IMR-90 (cell line): ENCODE measurements around the gene SNAP25.

Source experiments
- ELK1 ChIP-seq: fragments of 150-350 bp; IDR thresholded peaks from 2 replicates; pipeline ENCODE4 v1.6.1; 2016; ENCODE audit warnings: low read depth, mild to moderate bottlenecking, low read length, moderate library complexity, borderline replicate concordance
- FOS ChIP-seq: fragments of 150-350 bp; IDR thresholded peaks from 2 replicates; pipeline ENCODE4 v1.6.1; 2016; ENCODE audit warnings: low read depth, low read length
- NFE2L2 ChIP-seq: fragments of 150-350 bp; IDR thresholded peaks from 2 replicates; pipeline ENCODE4 v1.6.1; 2016; ENCODE audit warnings: low read depth, mild to moderate bottlenecking, low read length
- POLR2A ChIP-seq: IDR thresholded peaks from 2 replicates; pipeline ENCODE4 v1.6.1; 2012; ENCODE audit warnings: mild to moderate bottlenecking, low read depth, low read length
- USF2 ChIP-seq: fragments of 150-350 bp; IDR thresholded peaks from 2 replicates; pipeline ENCODE4 v1.6.1; 2017; ENCODE audit warnings: mild to moderate bottlenecking, antibody characterized with exemption, low read length, low read depth
- TF ChIP-seq, protein P1 (sequence below): conservative IDR thresholded peaks from 2 replicates; pipeline ENCODE4 v1.5.1; 2012; ENCODE audit warnings: mild to moderate bottlenecking, low read depth, low read length, improper control_type of control experiment

DNA sequence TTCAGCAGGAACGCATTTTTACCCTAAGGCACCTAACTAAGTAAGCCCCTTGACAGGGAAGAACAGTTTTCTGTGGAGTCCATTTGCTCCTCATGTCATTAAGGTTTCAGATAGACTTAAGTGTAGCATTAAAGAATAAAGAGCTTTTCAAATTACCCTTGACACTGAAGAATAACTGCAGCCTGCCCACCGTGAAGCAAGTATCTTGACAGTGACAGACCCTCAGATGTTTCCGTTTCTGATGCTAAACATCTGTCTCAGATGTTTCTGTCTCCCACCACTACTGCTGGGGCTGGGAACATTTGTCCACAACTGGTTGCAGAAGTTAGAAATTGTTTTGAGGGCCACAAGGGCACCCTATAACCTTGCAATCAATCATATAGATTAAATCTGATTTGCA, 50.0 kb downstream of the SNAP25 start:
- TF ChIP-seq, protein P1, sequence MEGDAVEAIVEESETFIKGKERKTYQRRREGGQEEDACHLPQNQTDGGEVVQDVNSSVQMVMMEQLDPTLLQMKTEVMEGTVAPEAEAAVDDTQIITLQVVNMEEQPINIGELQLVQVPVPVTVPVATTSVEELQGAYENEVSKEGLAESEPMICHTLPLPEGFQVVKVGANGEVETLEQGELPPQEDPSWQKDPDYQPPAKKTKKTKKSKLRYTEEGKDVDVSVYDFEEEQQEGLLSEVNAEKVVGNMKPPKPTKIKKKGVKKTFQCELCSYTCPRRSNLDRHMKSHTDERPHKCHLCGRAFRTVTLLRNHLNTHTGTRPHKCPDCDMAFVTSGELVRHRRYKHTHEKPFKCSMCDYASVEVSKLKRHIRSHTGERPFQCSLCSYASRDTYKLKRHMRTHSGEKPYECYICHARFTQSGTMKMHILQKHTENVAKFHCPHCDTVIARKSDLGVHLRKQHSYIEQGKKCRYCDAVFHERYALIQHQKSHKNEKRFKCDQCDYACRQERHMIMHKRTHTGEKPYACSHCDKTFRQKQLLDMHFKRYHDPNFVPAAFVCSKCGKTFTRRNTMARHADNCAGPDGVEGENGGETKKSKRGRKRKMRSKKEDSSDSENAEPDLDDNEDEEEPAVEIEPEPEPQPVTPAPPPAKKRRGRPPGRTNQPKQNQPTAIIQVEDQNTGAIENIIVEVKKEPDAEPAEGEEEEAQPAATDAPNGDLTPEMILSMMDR, result no peak
- no peak for TF ChIP-seq NFE2L2
- TF ChIP-seq ELK1, result no peak
- TF ChIP-seq USF2, result no peak
- no peak for TF ChIP-seq POLR2A
- TF ChIP-seq FOS, result no peak
